ENCODE data around the gene SCLY.

The SCLY gene

DNA sequence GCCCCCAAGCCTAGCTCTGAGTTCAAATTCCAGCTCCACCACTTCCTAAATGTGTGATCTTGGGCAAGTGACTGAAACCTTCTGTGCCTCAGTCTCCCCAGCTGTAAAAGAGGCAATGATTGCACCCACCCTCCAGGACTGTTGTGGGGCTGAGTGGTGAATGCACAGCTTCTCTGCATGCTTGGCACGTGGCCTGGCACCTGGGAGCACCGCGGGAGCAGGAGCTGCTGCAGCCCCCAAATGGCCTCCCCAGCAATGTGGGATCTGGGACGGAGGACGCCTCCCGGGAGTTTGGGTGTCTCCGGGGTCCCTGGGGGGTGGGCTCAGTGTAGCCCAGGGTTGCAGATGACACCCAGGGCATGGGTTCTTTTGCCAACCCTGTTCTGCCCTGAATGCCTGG, 79.2 kb downstream of the SCLY start:
- Histone ChIP-seq H3K4me3 (ENCODE audit: low read depth, low read length) (no peak overlapping the region), H3K27me3 (no peaks in the 10 kb centered on the region), H3K9me3 (no peaks in the 10 kb centered on the region), H3K36me3 (no peaks in the 10 kb centered on the region), H3K4me1 (peaks cover 10% of the 10 kb centered on the region)
- TF ChIP-seq, protein P1, sequence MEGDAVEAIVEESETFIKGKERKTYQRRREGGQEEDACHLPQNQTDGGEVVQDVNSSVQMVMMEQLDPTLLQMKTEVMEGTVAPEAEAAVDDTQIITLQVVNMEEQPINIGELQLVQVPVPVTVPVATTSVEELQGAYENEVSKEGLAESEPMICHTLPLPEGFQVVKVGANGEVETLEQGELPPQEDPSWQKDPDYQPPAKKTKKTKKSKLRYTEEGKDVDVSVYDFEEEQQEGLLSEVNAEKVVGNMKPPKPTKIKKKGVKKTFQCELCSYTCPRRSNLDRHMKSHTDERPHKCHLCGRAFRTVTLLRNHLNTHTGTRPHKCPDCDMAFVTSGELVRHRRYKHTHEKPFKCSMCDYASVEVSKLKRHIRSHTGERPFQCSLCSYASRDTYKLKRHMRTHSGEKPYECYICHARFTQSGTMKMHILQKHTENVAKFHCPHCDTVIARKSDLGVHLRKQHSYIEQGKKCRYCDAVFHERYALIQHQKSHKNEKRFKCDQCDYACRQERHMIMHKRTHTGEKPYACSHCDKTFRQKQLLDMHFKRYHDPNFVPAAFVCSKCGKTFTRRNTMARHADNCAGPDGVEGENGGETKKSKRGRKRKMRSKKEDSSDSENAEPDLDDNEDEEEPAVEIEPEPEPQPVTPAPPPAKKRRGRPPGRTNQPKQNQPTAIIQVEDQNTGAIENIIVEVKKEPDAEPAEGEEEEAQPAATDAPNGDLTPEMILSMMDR (IDR thresholded peaks at IDR 0.05; ENCODE audit: low read depth, low read length) = no peak
- no peak for DNase-seq

DNA sequence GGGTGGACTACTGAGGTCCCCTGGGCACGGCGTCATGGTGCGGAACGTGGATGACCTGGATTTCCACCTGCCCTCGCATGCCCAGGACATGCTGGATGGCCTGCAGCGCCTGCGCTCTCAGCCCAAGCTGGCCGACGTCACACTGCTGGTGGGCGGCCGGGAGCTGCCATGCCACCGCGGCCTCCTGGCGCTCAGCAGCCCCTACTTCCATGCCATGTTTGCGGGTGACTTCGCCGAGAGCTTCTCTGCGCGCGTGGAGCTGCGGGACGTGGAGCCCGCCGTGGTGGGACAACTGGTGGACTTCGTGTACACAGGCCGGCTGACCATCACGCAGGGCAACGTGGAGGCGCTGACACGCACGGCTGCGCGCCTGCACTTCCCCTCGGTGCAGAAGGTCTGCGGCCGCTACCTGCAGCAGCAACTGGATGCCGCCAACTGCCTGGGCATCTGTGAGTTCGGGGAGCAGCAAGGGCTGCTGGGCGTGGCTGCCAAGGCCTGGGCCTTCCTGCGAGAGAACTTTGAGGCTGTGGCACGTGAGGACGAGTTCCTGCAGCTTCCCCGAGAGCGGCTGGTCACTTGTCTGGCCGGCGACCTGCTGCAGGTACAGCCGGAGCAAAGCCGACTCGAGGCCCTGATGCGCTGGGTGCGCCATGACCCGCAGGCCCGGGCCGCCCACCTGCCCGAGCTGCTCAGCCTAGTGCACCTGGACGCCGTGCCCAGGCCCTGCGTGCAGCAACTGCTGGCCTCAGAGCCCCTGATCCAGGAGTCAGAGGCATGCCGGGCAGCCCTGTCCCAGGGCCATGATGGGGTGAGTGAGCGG, 80.1 kb downstream of the SCLY start:
- Histone ChIP-seq H3K36me3 (no peaks in the 10 kb centered on the region), H3K4me1 (peaks cover 10% of the 10 kb centered on the region), H3K27me3 (no peaks in the 10 kb centered on the region), H3K4me3 (ENCODE audit: low read depth, low read length) (no peak overlapping the region), H3K9me3 (no peaks in the 10 kb centered on the region)
- TF ChIP-seq, protein P1 (IDR thresholded peaks at IDR 0.05; ENCODE audit: low read depth, low read length) = no peak
- DNase-seq = no peak

DNA sequence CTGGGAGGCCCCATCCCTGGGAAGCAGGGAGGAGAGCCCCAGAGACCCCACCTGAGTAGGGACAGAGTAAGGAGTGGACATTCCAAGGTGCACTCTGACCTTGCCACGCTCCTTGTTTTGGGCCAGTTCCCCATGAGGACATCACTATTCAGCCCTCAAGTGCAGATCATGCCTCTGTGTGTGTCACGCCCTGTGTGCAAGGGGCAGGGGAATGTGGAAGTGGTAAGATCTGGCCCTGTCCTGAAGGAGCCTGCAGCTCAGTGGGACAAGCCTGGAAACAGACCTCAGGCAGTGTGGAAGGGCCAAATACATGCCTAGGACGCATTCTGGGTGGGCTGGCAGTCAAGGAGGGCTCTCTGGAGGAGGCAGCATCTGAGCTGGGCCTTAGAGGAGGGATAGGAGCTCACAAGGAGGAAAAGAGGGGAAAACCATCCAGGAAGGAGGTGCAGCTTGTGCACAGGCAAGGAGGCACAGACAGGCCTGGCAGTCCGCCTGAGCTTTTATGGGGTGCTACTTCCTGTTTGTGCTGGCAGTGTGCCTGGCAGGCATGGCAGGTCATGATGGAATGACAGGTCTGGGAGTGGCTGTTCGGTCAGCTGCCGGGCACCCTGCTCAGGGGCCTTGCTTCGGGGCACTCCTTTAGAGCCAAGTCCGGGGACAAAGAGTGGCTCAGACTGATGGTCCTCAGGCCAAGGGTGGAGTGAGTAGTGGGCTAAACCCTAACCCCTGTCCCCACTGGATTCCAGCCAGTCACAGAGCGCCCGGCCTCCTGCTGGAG, 80.9 kb downstream of the SCLY start:
- TF ChIP-seq, protein P1 (IDR thresholded peaks at IDR 0.05; ENCODE audit: low read depth, low read length) = no peak
- Histone ChIP-seq H3K36me3 (no peaks in the 10 kb centered on the region), H3K27me3 (no peaks in the 10 kb centered on the region), H3K4me1 (peaks cover 10% of the 10 kb centered on the region), H3K4me3 (ENCODE audit: low read depth, low read length) (no peak overlapping the region), H3K9me3 (no peaks in the 10 kb centered on the region)
- no peak for DNase-seq

DNA sequence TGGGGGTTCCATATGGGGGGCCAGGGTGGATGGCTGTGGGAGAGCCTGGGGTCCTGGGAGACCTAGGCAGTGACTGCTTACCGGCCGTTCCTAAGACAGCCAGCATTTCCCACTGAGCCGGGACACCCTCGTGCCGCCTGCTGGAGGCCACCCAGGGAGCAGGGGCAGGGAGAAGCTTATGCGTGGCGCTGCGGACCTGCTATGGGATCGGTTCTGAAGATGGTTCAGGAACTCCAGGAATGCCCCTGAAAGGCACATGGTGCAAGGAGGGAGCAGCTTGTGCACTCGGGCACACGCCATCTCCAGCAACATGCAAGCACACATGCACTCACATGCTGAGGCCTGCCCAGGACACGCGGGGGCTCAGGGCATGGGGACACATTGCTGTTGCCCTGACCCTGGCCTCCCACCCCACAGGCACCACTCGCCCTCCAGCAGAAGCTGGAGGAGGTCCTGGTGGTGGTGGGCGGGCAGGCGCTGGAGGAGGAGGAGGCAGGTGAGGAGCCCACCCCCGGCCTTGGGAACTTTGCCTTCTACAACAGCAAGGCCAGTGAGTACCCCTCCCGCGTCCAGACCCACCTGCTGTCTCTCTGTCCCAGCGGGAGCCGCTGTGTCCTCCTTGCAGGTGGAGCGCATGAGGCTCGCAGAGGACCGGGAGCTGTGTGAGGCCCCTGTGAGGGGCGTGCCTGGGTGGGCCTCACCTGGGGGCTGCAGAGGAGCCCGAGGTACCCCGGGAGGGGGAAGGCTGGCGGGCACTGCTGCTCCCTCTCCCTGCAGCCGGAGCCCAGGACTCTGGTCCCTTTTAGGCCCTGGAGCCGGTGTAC, 81.8 kb downstream of the SCLY start:
- no peaks in the 10 kb centered on the region for H3K36me3 ChIP-seq
- H3K4me3 ChIP-seq (ENCODE audit: low read depth, low read length) = no peak overlapping the region
- H3K9me3 ChIP-seq = no peaks in the 10 kb centered on the region
- H3K4me1 ChIP-seq = peaks cover 10% of the 10 kb centered on the region
- H3K27me3 ChIP-seq = no peaks in the 10 kb centered on the region
- TF ChIP-seq, protein P1 (IDR thresholded peaks at IDR 0.05; ENCODE audit: low read depth, low read length) = no peak
- DNase-seq = no peak

DNA sequence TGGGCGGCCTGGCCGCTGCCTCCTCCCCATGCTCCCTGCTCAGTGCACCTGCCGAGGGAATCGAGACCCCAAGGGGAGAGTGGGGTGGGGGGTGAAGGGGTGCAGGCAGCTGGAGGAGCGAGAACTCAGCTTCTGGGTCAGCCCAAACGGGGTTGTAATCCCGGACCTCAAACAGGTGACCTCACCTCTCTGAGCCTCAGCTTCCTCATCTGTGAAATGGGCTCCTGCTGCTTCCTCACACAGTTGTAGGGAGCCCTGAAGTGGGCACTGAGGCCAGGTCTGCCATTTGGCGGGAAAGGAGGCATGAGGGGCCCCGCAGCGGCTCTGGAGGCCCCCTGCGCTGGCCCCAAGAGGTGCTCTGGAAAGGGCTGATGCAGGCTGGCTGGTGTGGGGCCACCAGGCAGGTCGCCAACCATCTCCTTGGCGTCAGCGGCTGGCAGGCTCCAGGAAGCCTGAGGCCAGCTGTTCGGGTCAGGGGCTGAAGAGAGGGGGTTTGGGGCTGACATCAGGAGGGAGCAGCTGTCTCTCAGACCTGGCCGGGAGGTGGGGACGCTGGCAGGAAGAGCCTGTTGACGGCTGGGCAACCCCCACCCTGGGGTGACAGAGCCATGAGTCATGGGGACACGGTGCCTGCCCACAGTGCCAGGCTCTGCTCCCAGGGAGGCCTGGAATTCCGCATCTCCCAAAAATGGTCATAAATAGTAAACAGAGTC, 82.6 kb downstream of the SCLY start:
- DNase-seq = no peak
- H3K36me3 ChIP-seq = no peaks in the 10 kb centered on the region
- H3K4me1 ChIP-seq = peaks cover 8% of the 10 kb centered on the region
- TF ChIP-seq, protein P1 (IDR thresholded peaks at IDR 0.05; ENCODE audit: low read depth, low read length) = no peak
- no peak overlapping the region for H3K4me3 ChIP-seq (ENCODE audit: low read depth, low read length)
- H3K9me3 ChIP-seq = no peaks in the 10 kb centered on the region
- no peaks in the 10 kb centered on the region for H3K27me3 ChIP-seq
